ENCODE measurements around the gene SUPT7L. TPM values are rescaled to one million over a fixed set of nuclear protein-coding genes. Genes with fewer than 3 reads are reported as not detected.
A peak's percentile ranks its signal among the peaks of the same experiment; 100 is the strongest.

The SUPT7L gene
- total and polyA plus RNA-seq, 9 donors = 25.1 to 36.6 (median 30.4) TPM

DNA sequence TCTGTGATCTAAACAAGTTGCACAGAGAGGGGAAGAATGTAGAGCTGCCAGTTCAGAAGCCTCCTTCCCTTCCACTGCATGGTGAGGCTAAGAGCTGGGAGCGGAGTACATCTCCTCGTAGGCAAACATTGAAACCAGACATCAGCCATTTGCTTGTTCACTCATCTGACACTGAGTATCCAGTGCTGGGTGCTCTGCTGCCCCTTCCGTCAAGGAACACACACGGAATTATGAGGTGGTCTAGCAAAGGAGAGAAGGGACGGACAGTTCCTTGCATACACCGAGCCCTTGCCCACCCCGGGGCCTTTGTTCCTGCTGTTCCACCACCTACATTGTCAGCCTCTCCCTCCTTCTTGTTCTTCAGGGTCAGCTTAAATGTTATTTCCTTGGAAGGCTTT lies 44.8 kb upstream of the SUPT7L start:
- WGBS (ENCODE audit: insufficient coverage) = 78% methylated on average over 4 of the region's 7 CpGs
- DNase-seq = no peak
- Histone ChIP-seq H3K27ac (ENCODE audit: low read length) (no peak overlapping the region), H3K4me3 (ENCODE audit: low read length) (no peak overlapping the region), H3K27me3 (ENCODE audit: control insufficient read depth, insufficient read depth, low read length) (peaks cover 3% of the 10 kb centered on the region), H3K4me1 (ENCODE audit: control insufficient read depth, insufficient read depth, low read length) (peaks cover 17% of the 10 kb centered on the region), H3K36me3 (ENCODE audit: control insufficient read depth, insufficient read depth, low read length) (no peaks in the 10 kb centered on the region), H3K9me3 (replicated peaks; ENCODE audit: control insufficient read depth, low read depth, low read length) (no peaks in the 10 kb centered on the region)

DNA sequence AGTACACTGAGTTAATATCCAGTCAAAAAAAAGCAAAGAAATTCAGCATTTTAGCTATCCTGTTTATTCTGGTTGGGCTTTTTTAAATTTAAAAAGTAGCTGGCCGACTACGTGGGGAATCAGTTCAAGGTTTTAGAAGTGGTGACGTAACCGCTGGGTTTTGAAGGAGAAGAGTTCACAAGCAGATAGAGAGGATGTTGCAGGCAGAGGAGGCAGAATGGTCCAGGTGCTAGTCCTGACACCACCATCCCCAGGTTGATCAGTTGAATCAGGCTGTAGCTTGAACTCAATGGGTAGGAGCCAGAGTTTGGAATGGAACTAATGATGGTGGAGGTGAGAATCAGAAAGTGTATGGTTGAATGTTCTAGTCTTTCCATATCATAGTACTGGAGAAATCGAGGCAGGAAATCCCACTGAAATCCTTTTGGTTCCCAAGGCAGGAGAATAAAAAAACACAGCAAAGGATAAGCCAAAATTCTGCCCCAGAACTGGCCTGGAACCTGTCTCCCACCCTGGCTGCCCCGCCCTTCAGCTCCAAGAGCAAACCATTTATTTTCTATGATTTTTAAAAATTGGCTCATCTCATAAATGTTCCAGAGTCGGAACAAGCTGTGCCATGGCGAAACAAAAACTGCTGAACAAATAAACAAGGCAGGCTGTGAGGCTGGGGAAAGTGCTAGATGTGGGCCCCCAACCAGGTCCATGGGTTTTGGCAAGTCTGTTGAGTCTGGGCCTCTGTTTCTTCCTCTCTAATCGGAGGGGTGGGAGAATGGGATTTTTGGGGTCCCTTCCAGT lies 44.2 kb upstream of the SUPT7L start:
- 66% methylated on average over 6 of the region's 9 CpGs for WGBS (ENCODE audit: insufficient coverage)
- H3K27ac ChIP-seq (ENCODE audit: low read length) = no peak overlapping the region
- no peak for DNase-seq
- no peak overlapping the region for H3K4me3 ChIP-seq (ENCODE audit: low read length)
- peaks cover 17% of the 10 kb centered on the region for H3K4me1 ChIP-seq (ENCODE audit: control insufficient read depth, insufficient read depth, low read length)
- H3K36me3 ChIP-seq (ENCODE audit: control insufficient read depth, insufficient read depth, low read length) = no peaks in the 10 kb centered on the region
- no peaks in the 10 kb centered on the region for H3K9me3 ChIP-seq (replicated peaks; ENCODE audit: control insufficient read depth, low read depth, low read length)
- H3K27me3 ChIP-seq (ENCODE audit: control insufficient read depth, insufficient read depth, low read length) = peaks cover 3% of the 10 kb centered on the region

DNA sequence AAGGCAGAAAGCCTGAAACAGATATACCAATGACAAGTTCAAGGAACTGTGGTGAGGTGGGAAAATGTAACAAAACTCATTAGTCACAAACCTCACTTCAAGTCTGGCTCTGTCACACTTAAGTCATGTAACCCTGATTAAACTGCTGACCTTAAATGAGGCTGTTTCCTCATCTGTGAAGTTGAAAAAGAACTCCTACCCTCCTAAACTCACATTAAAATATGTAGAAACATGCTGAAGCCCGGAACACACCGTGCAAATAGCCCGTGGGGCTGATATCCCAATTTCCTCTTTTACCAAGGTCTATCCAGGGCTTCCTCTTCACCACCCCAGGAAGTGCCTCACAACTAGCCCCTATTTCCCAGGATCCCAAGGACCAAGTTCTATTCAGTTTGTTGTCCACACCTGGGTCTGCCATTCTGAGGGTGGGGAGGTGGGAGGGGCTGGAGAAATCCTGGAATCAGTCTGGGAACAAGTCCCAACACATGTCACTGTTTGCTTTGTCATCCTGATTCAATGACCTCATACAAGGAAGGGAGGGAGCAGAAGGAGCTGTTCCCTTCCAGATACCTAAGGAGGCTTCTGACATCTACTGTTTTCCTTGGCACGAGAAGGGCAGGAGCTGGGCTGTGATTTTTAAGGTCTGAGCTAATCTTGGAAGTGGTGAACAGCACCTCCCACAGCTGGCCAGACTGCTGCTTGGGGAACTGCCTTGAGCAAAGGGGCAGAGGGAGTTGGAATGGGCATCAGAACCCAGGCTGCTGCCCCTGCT lies 42.6 kb upstream of the SUPT7L start:
- H3K9me3 ChIP-seq (replicated peaks; ENCODE audit: control insufficient read depth, low read depth, low read length) = no peaks in the 10 kb centered on the region
- peaks cover 3% of the 10 kb centered on the region for H3K27me3 ChIP-seq (ENCODE audit: control insufficient read depth, insufficient read depth, low read length)
- H3K36me3 ChIP-seq (ENCODE audit: control insufficient read depth, insufficient read depth, low read length) = no peaks in the 10 kb centered on the region
- H3K27ac ChIP-seq (ENCODE audit: low read length) = peak overlapping the region; percentile 73
- H3K4me1 ChIP-seq (ENCODE audit: control insufficient read depth, insufficient read depth, low read length) = peaks cover 26% of the 10 kb centered on the region
- DNase-seq = peak; percentile 68
- no peak overlapping the region for H3K4me3 ChIP-seq (ENCODE audit: low read length)
- 40% methylated on average over 4 of the region's 4 CpGs for WGBS (ENCODE audit: insufficient coverage)

DNA sequence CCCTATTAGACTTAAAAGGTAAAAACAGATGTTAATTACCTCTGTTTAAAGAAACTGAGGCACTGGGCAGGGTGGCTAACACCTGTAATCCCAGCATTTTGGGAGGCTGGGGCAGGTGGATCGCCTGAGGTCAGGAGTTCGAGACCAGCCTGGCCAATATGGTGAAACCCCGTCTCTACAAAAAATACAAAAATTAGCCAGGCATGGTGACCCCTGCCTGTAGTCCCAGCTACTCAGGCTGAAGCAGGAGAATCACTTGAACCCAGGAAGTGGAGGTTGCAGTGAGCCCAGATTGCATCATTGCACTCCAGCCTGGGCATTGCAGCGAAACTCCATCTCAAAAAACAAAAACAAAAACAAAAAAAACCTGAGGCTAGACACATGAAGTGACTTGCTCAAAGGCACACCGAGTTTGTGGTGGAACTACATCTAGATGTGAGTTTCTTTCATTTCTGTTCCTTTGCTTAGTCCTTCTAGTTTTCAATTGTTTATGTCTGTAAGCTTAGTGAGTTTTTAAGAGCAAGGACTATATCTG lies 41.0 kb upstream of the SUPT7L start:
- peaks cover 26% of the 10 kb centered on the region for H3K4me1 ChIP-seq (ENCODE audit: control insufficient read depth, insufficient read depth, low read length)
- H3K4me3 ChIP-seq (ENCODE audit: low read length) = no peak overlapping the region
- no peak overlapping the region for H3K27ac ChIP-seq (ENCODE audit: low read length)
- no peak for DNase-seq
- no CpG with 5 or more reads among the region's 5 CpGs for WGBS (ENCODE audit: insufficient coverage)
- no peaks in the 10 kb centered on the region for H3K36me3 ChIP-seq (ENCODE audit: control insufficient read depth, insufficient read depth, low read length)
- H3K27me3 ChIP-seq (ENCODE audit: control insufficient read depth, insufficient read depth, low read length) = no peaks in the 10 kb centered on the region
- H3K9me3 ChIP-seq (replicated peaks; ENCODE audit: control insufficient read depth, low read depth, low read length) = no peaks in the 10 kb centered on the region

DNA sequence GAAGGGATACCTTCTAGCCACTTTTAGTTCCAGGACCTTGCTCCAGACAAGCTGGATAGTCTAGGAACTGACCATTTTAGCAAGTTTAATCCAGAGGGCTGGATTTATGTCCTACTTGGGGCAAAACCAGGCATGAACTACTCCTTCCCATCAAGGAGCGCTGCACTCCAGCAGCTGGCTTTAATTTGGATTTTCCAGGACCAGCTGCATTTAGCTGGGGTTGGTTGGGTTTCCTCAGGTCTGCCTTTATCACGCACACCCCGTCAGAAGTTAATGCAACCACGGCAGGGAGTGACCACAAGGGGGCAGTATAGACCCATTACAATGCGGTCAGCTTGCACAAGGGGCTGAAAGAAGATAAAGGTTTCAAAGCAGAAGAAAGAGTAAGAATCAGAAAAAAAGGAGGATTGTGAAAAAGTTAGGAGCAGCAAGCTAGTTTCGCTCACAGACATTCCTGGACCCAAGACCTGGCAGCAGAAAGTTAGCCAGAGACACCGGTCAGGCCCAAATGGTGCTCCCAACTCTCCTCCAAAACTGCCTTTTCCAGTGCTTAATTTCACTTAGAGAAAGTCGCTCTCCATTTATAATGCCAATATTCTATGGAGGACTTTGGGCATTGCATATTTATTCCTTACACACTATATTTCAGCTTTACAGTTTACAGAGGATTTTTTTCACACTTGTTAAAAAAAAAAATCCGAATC lies 40.4 kb upstream of the SUPT7L start:
- Histone ChIP-seq H3K36me3 (ENCODE audit: control insufficient read depth, insufficient read depth, low read length) (no peaks in the 10 kb centered on the region), H3K4me1 (ENCODE audit: control insufficient read depth, insufficient read depth, low read length) (peaks cover 26% of the 10 kb centered on the region), H3K27me3 (ENCODE audit: control insufficient read depth, insufficient read depth, low read length) (no peaks in the 10 kb centered on the region), H3K9me3 (replicated peaks; ENCODE audit: control insufficient read depth, low read depth, low read length) (no peaks in the 10 kb centered on the region), H3K4me3 (ENCODE audit: low read length) (no peak overlapping the region), H3K27ac (ENCODE audit: low read length) (no peak overlapping the region)
- 7% methylated on average over 6 of the region's 9 CpGs for WGBS (ENCODE audit: insufficient coverage)
- peak; percentile 89 for DNase-seq

DNA sequence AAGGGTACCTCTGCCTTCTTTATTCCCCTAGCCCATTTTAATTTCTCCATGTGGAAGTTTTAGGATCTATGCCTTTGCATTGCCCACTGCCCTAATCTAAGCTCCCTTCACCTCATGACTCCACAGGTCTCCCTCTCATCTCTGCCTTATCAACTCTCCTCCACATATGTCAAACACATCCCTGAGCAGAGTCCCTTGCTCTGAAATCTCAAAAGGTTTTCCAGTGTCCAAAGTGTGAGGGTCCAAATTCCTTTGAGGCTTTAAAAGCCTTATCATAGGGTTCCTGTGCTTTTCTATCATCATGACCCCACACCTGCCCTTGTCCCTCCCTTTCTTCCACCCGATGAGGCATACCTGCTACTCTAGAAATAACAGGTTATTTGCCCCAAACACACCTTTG lies 38.9 kb upstream of the SUPT7L start:
- H3K4me1 ChIP-seq (ENCODE audit: control insufficient read depth, insufficient read depth, low read length) = peaks cover 26% of the 10 kb centered on the region

DNA sequence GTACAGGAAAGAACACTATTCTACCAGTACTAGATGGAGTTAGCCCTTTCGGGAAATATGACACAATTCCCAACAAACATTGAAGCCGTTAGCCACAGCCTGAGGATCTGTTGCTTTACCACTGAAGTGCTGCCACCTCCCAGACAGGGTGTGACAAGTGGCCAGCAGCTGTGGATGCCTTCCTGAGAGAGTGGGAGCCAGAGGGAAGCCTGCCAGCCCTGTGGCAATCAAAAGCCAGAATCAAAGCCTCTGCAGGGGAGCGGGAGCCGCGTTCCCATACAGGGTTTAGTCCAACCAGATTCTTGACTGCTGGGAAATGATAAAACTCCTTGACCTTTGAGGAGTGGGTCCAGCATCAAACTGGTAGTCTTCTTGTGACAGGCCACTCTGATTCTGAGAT lies 38.3 kb upstream of the SUPT7L start:
- Histone ChIP-seq H3K27me3 (ENCODE audit: control insufficient read depth, insufficient read depth, low read length) (no peaks in the 10 kb centered on the region), H3K4me1 (ENCODE audit: control insufficient read depth, insufficient read depth, low read length) (peaks cover 26% of the 10 kb centered on the region), H3K9me3 (replicated peaks; ENCODE audit: control insufficient read depth, low read depth, low read length) (no peaks in the 10 kb centered on the region), H3K36me3 (ENCODE audit: control insufficient read depth, insufficient read depth, low read length) (peaks cover 7% of the 10 kb centered on the region), H3K4me3 (ENCODE audit: low read length) (no peak overlapping the region), H3K27ac (ENCODE audit: low read length) (peak overlapping the region; percentile 62)
- WGBS (ENCODE audit: insufficient coverage) = 60% methylated on average over 3 of the region's 5 CpGs
- peak; percentile 79 for DNase-seq

More for the DNA sequence above, 38.9 kb upstream of the SUPT7L start:
- Histone ChIP-seq H3K27me3 (ENCODE audit: control insufficient read depth, insufficient read depth, low read length) (no peaks in the 10 kb centered on the region), H3K4me3 (ENCODE audit: low read length) (no peak overlapping the region), H3K9me3 (replicated peaks; ENCODE audit: control insufficient read depth, low read depth, low read length) (no peaks in the 10 kb centered on the region), H3K27ac (ENCODE audit: low read length) (no peak overlapping the region), H3K36me3 (ENCODE audit: control insufficient read depth, insufficient read depth, low read length) (peaks cover 3% of the 10 kb centered on the region)
- DNase-seq = no peak
- 86% methylated on average over 1 of the region's 1 CpG for WGBS (ENCODE audit: insufficient coverage)

DNA sequence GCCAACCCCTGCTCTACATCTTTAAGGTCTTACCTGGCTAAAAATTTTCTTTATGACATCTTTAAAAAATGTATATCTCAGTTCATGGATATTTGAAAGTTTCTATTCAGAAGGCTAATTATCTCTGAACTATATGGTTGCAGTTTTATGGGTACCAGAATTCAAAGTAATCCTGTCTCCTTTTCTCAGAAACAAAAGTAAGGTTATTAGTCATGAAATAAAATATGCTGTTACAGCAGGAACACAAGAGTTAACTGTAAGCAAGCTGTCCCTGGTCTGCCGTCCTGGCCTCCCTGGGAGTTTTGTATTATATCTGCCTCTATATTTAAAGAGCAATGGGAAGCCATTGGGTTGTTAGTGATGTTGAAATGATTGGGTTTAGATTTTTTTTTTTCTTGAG lies 34.2 kb upstream of the SUPT7L start:
- Histone ChIP-seq H3K27ac (ENCODE audit: low read length) (no peak overlapping the region), H3K4me1 (ENCODE audit: control insufficient read depth, insufficient read depth, low read length) (peaks cover 11% of the 10 kb centered on the region), H3K9me3 (replicated peaks; ENCODE audit: control insufficient read depth, low read depth, low read length) (no peaks in the 10 kb centered on the region), H3K36me3 (ENCODE audit: control insufficient read depth, insufficient read depth, low read length) (peaks cover 24% of the 10 kb centered on the region), H3K27me3 (ENCODE audit: control insufficient read depth, insufficient read depth, low read length) (no peaks in the 10 kb centered on the region), H3K4me3 (ENCODE audit: low read length) (no peak overlapping the region)
- no peak for DNase-seq
- WGBS (ENCODE audit: insufficient coverage) = no CpG with 5 or more reads among the region's 1 CpG

DNA sequence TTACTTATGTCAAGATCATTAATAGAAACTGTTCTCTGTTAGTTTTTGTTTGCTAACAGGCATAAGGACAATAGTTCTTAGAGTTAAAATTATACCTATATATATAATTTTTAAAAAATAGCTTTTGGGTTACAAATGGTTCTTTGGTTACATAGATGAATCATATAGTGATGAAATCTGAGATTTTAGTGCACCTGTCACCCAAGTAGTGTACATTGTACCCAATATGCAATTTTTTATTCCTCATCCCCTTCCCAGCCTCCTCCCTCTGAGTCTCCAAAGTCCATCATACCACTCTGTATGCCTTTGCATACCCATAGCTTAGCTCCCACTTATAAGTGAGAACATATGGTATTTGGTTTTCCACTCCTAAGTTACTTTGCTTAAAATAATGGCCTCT lies 26.6 kb upstream of the SUPT7L start:
- no peak overlapping the region for H3K27ac ChIP-seq (ENCODE audit: low read length)
- H3K4me3 ChIP-seq (ENCODE audit: low read length) = no peak overlapping the region
- H3K9me3 ChIP-seq (replicated peaks; ENCODE audit: control insufficient read depth, low read depth, low read length) = no peaks in the 10 kb centered on the region
- no peaks in the 10 kb centered on the region for H3K4me1 ChIP-seq (ENCODE audit: control insufficient read depth, insufficient read depth, low read length)
- H3K36me3 ChIP-seq (ENCODE audit: control insufficient read depth, insufficient read depth, low read length) = peaks cover 29% of the 10 kb centered on the region
- H3K27me3 ChIP-seq (ENCODE audit: control insufficient read depth, insufficient read depth, low read length) = no peaks in the 10 kb centered on the region
- DNase-seq = no peak

DNA sequence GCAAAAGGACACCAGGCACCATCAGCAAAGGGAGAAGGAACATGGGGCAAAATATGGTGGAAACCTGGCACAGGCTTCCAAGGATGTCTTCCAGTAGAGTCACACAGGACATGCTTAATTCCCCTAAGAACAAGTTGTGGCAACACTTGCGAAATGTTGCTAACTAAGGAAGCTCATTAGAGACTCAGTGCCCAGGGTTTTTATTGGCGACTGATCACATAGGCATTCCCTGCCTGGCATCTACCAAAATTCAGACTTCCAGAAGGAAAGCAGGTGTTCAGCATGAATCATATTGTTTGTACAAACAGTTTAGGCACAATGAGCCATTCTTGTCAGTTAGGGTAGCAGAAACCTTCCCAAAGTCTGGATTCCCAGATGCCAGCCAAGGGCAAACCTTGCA lies 26.0 kb upstream of the SUPT7L start:
- peaks cover 28% of the 10 kb centered on the region for H3K36me3 ChIP-seq (ENCODE audit: control insufficient read depth, insufficient read depth, low read length)
- H3K4me1 ChIP-seq (ENCODE audit: control insufficient read depth, insufficient read depth, low read length) = no peaks in the 10 kb centered on the region
- no peak overlapping the region for H3K4me3 ChIP-seq (ENCODE audit: low read length)
- no peaks in the 10 kb centered on the region for H3K9me3 ChIP-seq (replicated peaks; ENCODE audit: control insufficient read depth, low read depth, low read length)
- H3K27me3 ChIP-seq (ENCODE audit: control insufficient read depth, insufficient read depth, low read length) = no peaks in the 10 kb centered on the region
- WGBS (ENCODE audit: insufficient coverage) = 88% methylated on average over 2 of the region's 2 CpGs
- no peak for DNase-seq
- H3K27ac ChIP-seq (ENCODE audit: low read length) = no peak overlapping the region

All from muscle of leg (tissue), 11 donors.